Measurements from ENCODE around the gene SEC14L1.
"Not testable (repeated sequence)": the region's sequence is repeated elsewhere in the genome, so short reads cannot be mapped to it uniquely, and the experiment has no call there.

Gene SEC14L1

DNA sequence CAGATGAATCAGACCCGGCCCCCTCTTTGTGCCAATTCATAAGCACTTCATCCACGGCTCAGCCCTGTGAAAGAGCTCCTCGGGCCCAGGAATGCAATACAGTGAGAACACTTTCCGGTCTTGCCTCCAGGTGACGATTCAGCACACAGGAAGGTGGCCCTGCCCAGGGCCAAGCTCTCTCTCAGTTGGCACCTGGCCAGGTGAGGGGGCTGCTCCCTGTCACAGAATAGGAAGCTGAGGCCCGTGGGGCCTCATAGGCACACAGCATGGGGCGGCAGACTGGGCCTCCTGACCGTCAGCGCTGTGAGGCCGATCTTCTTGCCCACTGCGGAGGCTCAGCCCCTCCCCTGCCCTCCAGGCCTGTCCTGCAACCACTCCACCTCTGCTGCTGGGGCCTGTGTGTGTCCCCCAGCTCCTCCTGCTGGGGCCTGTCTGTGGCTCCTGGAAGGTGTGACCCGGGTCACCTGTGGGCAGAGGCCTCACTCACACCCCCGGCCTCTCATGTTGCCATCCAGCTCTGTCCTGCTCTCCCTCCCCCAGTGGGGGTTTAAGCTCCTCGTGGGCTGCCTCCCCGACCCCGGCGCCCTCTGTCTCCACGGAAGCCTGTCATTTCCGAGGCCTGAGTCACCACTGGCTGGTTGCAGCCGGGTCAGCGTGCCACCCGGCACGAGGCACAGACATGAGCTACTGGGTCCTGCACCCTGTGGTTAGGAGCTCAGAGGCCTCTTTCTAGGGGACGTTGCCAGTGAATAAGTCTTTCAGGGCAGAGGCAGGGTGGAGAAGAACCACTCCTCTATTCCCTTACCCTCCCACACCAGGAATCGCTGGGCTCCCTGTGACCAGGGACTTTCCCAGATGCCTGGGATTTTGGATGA is 114.4 kb downstream of the SEC14L1 start:
- in situ Hi-C loops (cut with HindIII; ENCODE audit: low sequenced_read_pairs): loop anchor here (5.0 kb wide), 1 partner anchor 178 kb away; no protein-coding TSS in a partner anchor

- in situ Hi-C loops (cut with HindIII; ENCODE audit: low sequenced_read_pairs): not testable (repeated sequence)
Observed at GRCh38 chr17:77255970-77256369, 115.2 kb downstream of the SEC14L1 start.

DNA sequence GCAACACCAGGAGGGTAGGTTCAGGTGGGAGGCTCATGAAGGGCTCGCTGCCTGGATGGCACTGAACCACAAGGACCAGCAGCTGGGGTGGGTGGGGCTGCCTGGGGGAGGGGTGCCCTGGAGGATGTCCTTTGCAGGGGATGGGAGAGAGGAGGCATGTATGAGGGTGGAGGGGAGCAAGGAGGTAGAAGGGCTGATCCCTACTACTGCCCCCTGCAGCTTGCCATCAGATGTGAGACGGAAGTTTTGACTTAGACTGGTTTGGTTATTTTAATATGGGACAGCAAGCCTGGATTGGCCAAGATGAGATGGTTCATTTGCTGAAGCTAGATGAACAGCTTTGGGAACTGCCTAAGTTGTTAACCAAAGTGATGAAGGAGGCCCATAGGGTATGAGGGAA is 115.9 kb downstream of the SEC14L1 start:
- in situ Hi-C loops (cut with HindIII; ENCODE audit: low sequenced_read_pairs): no loop called here

DNA sequence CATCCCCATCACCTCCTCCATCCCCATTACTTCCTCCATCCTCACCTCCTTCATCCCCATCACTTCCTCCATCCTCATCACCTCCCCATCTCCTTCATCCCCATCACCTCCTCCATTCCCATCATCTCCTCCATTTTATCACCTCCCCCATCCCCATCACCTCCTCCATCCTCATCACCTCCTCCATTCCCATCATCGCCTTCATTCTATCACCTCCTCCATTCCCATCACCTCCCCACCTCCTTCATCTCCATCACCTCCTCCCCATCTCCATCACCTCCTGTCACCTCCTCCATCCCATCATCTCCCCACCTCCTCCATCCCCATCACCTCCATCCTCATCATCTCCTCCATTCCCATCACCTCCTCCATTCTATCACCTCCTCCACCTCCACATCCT is 116.4 kb downstream of the SEC14L1 start:
- in situ Hi-C loops (cut with HindIII; ENCODE audit: low sequenced_read_pairs): no loop called here

- in situ Hi-C loops (cut with HindIII; ENCODE audit: low sequenced_read_pairs): no loop called here
Observed at GRCh38 chr17:77257596-77258458, 117.1 kb downstream of the SEC14L1 start.

- in situ Hi-C loops (cut with HindIII; ENCODE audit: low sequenced_read_pairs): no loop called here
Observed at GRCh38 chr17:77258638-77259037, 117.9 kb downstream of the SEC14L1 start.

DNA sequence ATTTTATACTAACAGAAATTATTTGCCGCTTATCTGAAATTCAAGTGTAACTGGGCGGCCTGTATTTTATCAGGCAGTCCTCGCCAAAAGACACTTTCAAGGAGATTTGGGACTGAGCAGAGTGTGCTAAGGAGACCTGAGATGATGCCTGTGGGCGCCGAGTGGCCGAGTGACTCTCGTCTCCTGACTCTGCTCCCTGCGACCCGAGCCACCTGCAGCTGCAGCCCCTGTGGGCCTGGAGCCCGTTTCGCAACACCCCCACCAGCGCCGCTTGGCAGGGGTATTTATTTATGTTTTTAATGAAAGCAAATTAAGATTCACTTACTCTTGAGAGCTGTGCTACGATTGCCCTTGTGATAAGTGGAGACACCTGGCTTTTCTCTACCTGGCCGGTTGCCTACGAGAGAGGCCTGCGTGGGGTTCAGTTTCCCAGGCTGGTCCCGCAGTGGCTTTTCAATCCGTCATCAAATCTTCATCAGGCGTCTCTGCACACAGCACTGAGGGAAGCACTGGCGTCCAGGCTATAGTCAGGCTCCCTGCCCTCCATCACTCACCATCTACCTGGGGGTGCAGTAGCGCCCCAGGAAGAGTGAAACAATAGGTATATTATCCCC is 124.0 kb downstream of the SEC14L1 start:
- in situ Hi-C loops (cut with HindIII; ENCODE audit: low sequenced_read_pairs): no loop called here

GRCh38 chr17:77266213-77266612 is 125.4 kb downstream of the SEC14L1 start:
- in situ Hi-C loops (cut with HindIII; ENCODE audit: low sequenced_read_pairs): no loop called here

Data from endothelial cell of hepatic sinusoid (primary cell).